Osteocyte (in vitro differentiated cells): ENCODE results near the gene SNX13. TPM values are rescaled to one million over a fixed set of nuclear protein-coding genes. Genes with fewer than 3 reads are reported as not detected.

Experiments
- DNase-seq: peaks from one replicate; pipeline ENCODE4 v3.0.0; 2021; ENCODE audit warnings: mixed read lengths; ENCODE audit not compliant: unreplicated experiment; ENCODE audit errors: extremely low spot score
- H3K27ac Mint-ChIP-seq: one replicate; pipeline ENCODE4 v1.8.0; 2021; ENCODE audit warnings: mild to moderate bottlenecking, mixed read lengths; ENCODE audit not compliant: unreplicated experiment
- H3K27me3 Mint-ChIP-seq: one replicate; pipeline ENCODE4 v1.8.0; 2021; ENCODE audit warnings: mixed read lengths; ENCODE audit not compliant: unreplicated experiment
- H3K36me3 Mint-ChIP-seq: one replicate; pipeline ENCODE4 v1.8.0; 2021; ENCODE audit warnings: mixed read lengths; ENCODE audit not compliant: unreplicated experiment
- H3K4me1 Mint-ChIP-seq: one replicate; pipeline ENCODE4 v1.8.0; 2021; ENCODE audit warnings: mixed read lengths; ENCODE audit not compliant: unreplicated experiment
- H3K4me3 Mint-ChIP-seq: one replicate; pipeline ENCODE4 v1.8.0; 2021; ENCODE audit warnings: mild to moderate bottlenecking, moderate library complexity, mixed read lengths; ENCODE audit not compliant: unreplicated experiment
- H3K9me3 Mint-ChIP-seq: one replicate; pipeline ENCODE4 v1.8.0; 2021; ENCODE audit warnings: mixed read lengths; ENCODE audit not compliant: unreplicated experiment
- total RNA-seq: library from RNA; stranded (reverse); gene quantifications from 2 replicates; pipeline ENCODE4 v1.2.1, GENCODE V29; 2021
- TF ChIP-seq, protein P1 (sequence below): fragments of 200-600 bp; sonication (generic); IDR thresholded peaks from 2 replicates; pipeline ENCODE4 v1.5.0; 2021; ENCODE audit warnings: antibody characterized with exemption, mild to moderate bottlenecking, moderate library complexity

SNX13 gene
- total RNA-seq, 1 donor from 2014 or later = 49.5 TPM

DNA sequence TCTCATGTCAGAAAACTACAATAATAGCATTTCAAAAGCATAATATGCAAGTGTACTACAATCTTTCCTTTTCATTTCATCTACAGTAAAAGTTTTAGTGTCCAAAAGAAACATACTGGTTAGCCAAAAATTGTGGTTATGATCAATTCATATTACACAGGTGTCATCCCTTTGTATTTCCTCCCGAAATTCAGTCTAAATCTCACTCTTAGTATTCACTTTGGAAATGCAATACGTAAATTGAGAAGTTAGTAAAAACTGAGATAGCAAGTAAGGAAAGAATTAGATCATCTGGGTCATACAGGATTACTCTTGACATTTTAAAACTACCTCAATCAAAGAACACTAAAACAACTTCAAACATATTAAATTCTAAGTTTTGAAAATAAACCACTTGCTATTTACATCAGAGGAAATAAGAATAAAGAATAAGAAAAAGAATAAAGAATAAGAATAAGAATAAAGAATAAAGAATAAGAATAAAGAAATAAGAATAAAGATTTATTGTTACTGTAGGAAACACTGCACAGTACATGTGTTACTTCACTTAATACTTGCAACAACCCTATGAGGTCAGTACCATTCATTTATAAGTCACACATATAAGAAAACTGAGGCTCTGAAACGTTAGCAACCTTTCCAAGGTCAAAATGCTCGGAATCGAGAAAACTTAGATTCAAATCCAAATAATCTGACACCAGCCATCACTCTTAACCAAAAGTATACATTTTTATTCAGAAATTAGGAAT lies 10.5 kb downstream of the SNX13 start:
- TF ChIP-seq, protein P1, sequence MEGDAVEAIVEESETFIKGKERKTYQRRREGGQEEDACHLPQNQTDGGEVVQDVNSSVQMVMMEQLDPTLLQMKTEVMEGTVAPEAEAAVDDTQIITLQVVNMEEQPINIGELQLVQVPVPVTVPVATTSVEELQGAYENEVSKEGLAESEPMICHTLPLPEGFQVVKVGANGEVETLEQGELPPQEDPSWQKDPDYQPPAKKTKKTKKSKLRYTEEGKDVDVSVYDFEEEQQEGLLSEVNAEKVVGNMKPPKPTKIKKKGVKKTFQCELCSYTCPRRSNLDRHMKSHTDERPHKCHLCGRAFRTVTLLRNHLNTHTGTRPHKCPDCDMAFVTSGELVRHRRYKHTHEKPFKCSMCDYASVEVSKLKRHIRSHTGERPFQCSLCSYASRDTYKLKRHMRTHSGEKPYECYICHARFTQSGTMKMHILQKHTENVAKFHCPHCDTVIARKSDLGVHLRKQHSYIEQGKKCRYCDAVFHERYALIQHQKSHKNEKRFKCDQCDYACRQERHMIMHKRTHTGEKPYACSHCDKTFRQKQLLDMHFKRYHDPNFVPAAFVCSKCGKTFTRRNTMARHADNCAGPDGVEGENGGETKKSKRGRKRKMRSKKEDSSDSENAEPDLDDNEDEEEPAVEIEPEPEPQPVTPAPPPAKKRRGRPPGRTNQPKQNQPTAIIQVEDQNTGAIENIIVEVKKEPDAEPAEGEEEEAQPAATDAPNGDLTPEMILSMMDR = no peak

DNA sequence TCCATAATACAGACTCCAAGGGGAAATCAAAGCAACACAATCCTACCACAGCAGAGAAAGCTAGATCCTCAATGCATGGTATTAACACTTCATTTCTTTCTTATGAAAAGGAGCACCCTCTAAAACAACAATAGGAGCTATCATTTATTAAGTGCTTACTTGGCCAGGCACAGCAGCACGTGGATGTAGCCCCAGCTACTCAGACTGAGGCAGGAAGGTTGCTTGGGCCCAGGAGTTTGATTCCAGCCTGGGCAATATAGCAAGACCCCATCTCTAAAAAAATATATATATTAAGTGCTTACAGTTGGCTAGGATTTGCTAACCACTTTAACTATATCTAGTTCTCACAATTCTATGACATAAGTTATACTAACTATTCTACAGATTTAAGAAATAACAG lies 12.2 kb downstream of the SNX13 start:
- no peaks in the 10 kb centered on the region for H3K27me3 Mint-ChIP-seq
- H3K27ac Mint-ChIP-seq = no peak overlapping the region
- H3K4me1 Mint-ChIP-seq = peaks cover 8% of the 10 kb centered on the region
- no peaks in the 10 kb centered on the region for H3K9me3 Mint-ChIP-seq
- no peak for DNase-seq
- H3K4me3 Mint-ChIP-seq = no peak overlapping the region
- H3K36me3 Mint-ChIP-seq = no peaks in the 10 kb centered on the region
- TF ChIP-seq, protein P1 = no peak

More for the DNA sequence above, 10.5 kb downstream of the SNX13 start:
- H3K36me3 Mint-ChIP-seq = no peaks in the 10 kb centered on the region
- H3K4me1 Mint-ChIP-seq = peaks cover 5% of the 10 kb centered on the region
- H3K27me3 Mint-ChIP-seq = no peaks in the 10 kb centered on the region
- DNase-seq = no peak
- H3K27ac Mint-ChIP-seq = no peak overlapping the region
- no peak overlapping the region for H3K4me3 Mint-ChIP-seq
- no peaks in the 10 kb centered on the region for H3K9me3 Mint-ChIP-seq

DNA sequence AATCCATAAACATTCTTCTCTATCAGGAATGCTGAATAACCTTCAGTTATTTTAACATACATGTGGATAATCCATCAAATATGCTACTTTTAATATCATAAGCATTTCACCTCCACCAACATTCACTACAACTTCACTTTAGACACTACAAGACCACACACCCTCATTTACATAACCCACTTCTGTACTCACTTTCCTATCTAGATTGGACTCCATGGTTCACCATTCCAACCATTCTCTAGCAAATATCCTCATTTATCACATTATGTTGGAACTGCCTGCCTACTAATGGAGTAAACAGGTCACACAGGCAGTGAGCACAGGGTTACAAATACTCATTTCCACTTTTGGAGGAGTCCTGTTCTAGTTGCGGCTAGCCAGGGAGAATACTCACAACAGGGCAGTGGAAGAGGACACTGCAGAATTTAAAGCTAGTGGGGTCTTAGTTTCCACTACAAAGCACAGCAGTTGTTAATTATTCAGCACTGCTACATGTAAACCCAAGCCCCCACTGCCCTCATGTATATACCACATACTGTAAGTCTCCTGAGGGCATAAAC lies 18.4 kb downstream of the SNX13 start:
- Mint-ChIP-seq H3K27me3 (no peaks in the 10 kb centered on the region), H3K27ac (no peak overlapping the region), H3K36me3 (peaks cover 9% of the 10 kb centered on the region), H3K4me1 (peaks cover 16% of the 10 kb centered on the region), H3K4me3 (no peak overlapping the region), H3K9me3 (no peaks in the 10 kb centered on the region)
- TF ChIP-seq, protein P1 = no peak
- DNase-seq = no peak

DNA sequence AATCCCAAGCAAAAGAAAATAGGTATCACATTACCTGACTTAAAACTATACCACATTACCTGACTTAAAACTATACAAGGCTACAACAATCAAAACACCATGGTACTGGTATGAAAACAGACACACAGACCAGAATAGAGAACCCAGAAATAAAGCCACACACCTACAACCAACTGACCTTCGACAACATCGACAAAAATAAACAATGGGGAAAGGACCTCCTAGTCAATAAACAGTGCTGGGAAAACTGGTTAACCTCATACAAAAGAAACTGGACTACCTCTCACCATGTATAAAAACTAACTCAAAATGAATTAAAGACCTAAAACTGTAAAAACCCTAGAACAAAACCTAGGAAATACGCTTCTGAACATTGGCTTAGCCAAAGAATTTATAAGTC lies 22.5 kb downstream of the SNX13 start:
- Mint-ChIP-seq H3K27ac (no peak overlapping the region), H3K36me3 (peaks cover 9% of the 10 kb centered on the region), H3K4me1 (peaks cover 13% of the 10 kb centered on the region), H3K4me3 (no peak overlapping the region), H3K9me3 (no peaks in the 10 kb centered on the region), H3K27me3 (no peaks in the 10 kb centered on the region)
- TF ChIP-seq, protein P1 = no peak
- no peak for DNase-seq

DNA sequence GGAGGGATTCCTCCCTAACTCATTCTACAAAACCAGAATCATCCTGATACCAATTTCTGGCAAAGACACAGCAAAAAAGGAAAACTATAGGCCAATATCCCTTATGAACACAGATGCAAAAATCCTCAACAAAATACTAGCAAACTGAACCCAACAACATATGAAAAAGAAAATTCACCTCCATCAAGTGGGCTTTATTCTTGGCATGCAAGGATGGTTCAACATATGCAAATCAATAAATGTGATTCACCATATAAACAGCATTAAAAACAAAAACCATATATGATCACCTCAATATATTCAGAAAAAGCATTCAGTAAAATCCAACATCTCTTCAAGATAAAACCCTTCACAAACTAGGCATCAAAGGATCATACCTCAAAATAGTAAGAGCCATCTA lies 23.5 kb downstream of the SNX13 start:
- no peaks in the 10 kb centered on the region for H3K27me3 Mint-ChIP-seq
- H3K27ac Mint-ChIP-seq = no peak overlapping the region
- DNase-seq = no peak
- TF ChIP-seq, protein P1 = no peak
- H3K4me3 Mint-ChIP-seq = no peak overlapping the region
- H3K36me3 Mint-ChIP-seq = peaks cover 8% of the 10 kb centered on the region
- peaks cover 6% of the 10 kb centered on the region for H3K4me1 Mint-ChIP-seq
- no peaks in the 10 kb centered on the region for H3K9me3 Mint-ChIP-seq
